Glomerular visceral epithelial cell (primary cell): Measurements from ENCODE around the gene DAGLB.
A peak's percentile ranks its signal among the peaks of the same experiment; 100 is the strongest.
"Not testable (repeated sequence)": the region's sequence is repeated elsewhere in the genome, so short reads cannot be mapped to it uniquely, and the experiment has no call there.

Source experiments
- DNase-seq: peaks from one replicate; pipeline ENCODE4 v3.0.0-alpha.2; 2016; ENCODE audit errors: extremely low spot score

Gene DAGLB

GRCh38 chr7:6461946-6462550 lies 14.3 kb upstream of the DAGLB start:
- DNase-seq, result no peak

GRCh38 chr7:6460990-6461584 lies 13.3 kb upstream of the DAGLB start:
- no peak for DNase-seq

GRCh38 chr7:6460303-6460702 lies 12.5 kb upstream of the DAGLB start:
- DNase-seq, result no peak

- DNase-seq, result not testable (repeated sequence)
Measured at GRCh38 chr7:6458676-6459075, 10.9 kb upstream of the DAGLB start.

- DNase-seq, result peak; percentile 87
Measured at GRCh38 chr7:6453734-6454133, 6.0 kb upstream of the DAGLB start.

- no peak for DNase-seq
Measured at GRCh38 chr7:6451224-6451705, 3.5 kb upstream of the DAGLB start.

- DNase-seq, result not testable (repeated sequence)
Measured at GRCh38 chr7:6450591-6450990, 2.8 kb upstream of the DAGLB start.

- not testable (repeated sequence) for DNase-seq
Measured at GRCh38 chr7:6449884-6450283, 2.1 kb upstream of the DAGLB start.

- DNase-seq, result no peak
Measured at GRCh38 chr7:6448943-6449543, 1.3 kb upstream of the DAGLB start.

- DNase-seq, result peak; percentile 91
Measured at GRCh38 chr7:6446838-6447580, 745 bp downstream of the DAGLB start.

GRCh38 chr7:6444516-6445269 lies 3.1 kb downstream of the DAGLB start:
- DNase-seq, result no peak

GRCh38 chr7:6443372-6443941 lies 4.3 kb downstream of the DAGLB start:
- peak; percentile 89 for DNase-seq

GRCh38 chr7:6442114-6442513 lies 5.6 kb downstream of the DAGLB start:
- no peak for DNase-seq

GRCh38 chr7:6440381-6440780 lies 7.4 kb downstream of the DAGLB start:
- no peak for DNase-seq

- no peak for DNase-seq
Measured at GRCh38 chr7:6438427-6438826, 9.3 kb downstream of the DAGLB start.

- peak; percentile 24 for DNase-seq
Measured at GRCh38 chr7:6437251-6437650, 10.5 kb downstream of the DAGLB start.

- DNase-seq, result no peak
Measured at GRCh38 chr7:6436385-6436685, 11.4 kb downstream of the DAGLB start.

- DNase-seq, result peak; percentile 77
Measured at GRCh38 chr7:6435486-6436384, 12.0 kb downstream of the DAGLB start.

- DNase-seq, result no peak
Measured at GRCh38 chr7:6433784-6434615, 13.8 kb downstream of the DAGLB start.

GRCh38 chr7:6432781-6433180 lies 15.0 kb downstream of the DAGLB start:
- no peak for DNase-seq
